ENCODE results near the gene MAP4K2.

The MAP4K2 gene

GRCh38 chr11:64758330-64759079 lies 44.5 kb downstream of the MAP4K2 start:
- in situ Hi-C loops (cut with HindIII; ENCODE audit: low sequenced_read_pairs) = no loop called here

DNA sequence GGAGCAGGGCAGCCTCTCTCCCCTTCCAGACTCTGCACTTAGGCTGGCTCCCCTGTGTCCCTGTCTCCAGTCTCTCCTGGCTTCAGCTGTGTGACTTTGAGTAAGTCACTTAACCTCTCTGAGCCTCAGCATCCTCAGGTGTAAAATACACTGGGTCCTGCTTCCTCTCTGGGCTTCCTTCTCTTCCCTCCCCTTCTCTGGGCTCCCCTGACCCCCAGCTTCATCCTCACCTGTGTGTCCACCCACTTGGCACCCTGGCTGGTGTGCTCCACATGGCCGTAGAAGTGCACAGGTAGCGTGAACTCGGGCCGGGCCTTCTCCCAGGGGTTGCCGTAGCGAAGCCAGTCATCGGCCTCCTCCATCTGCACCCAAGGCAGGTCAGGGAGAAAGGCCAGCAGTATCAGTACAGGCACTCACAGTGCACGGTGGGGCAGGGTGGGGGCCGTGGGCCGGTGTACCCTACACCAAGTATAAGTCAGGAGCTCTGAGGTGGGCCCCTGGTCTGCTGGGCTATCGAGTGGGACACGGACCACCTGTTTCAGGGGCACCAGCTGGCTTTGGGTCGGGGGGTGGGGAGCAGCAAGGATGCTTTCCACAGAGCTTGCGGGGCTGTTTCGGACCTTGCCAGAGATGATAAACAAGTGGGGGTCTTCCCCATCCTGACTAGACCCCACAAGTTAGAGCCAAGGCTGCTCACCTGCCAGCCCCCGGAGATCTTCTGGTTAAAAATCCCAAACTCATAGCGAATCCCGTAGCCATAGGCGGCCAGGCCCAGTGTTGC lies 45.3 kb downstream of the MAP4K2 start:
- in situ Hi-C loops (cut with HindIII; ENCODE audit: low sequenced_read_pairs) = no loop called here

DNA sequence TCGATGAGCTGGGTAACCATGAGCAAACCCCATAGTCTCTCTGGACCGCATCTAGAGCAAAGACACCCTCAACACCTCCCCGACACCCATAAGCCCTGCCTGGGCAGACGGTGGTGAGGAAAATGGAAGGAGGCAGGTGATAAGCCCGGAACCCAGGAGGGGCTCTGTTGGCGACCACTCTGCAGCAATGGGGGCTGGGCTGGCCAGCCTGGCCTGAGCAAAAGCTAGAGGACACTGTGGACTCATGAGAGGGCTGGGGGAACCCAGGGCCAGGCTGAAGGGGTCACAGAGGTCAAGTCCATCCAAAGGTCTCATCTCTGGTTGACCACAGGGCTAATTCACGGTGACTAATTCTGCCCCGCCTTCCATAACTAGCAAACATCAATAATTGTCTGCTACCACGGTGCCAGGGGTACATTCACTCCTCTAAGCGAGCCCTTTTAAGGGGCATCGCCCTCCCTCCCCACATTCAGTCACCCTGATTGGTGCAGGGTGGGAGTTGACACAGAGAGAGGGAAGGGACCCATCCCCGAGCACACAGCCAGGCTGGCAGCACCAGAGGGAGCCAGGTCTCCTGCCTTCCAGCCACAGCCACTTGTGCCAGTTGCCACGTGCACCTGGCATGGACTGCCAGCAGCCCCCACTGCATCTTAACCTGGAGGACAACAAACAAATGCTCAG lies 47.2 kb downstream of the MAP4K2 start:
- in situ Hi-C loops (cut with HindIII; ENCODE audit: low sequenced_read_pairs) = no loop called here

GRCh38 chr11:64754919-64755662 lies 47.9 kb downstream of the MAP4K2 start:
- in situ Hi-C loops (cut with HindIII; ENCODE audit: low sequenced_read_pairs) = no loop called here

DNA sequence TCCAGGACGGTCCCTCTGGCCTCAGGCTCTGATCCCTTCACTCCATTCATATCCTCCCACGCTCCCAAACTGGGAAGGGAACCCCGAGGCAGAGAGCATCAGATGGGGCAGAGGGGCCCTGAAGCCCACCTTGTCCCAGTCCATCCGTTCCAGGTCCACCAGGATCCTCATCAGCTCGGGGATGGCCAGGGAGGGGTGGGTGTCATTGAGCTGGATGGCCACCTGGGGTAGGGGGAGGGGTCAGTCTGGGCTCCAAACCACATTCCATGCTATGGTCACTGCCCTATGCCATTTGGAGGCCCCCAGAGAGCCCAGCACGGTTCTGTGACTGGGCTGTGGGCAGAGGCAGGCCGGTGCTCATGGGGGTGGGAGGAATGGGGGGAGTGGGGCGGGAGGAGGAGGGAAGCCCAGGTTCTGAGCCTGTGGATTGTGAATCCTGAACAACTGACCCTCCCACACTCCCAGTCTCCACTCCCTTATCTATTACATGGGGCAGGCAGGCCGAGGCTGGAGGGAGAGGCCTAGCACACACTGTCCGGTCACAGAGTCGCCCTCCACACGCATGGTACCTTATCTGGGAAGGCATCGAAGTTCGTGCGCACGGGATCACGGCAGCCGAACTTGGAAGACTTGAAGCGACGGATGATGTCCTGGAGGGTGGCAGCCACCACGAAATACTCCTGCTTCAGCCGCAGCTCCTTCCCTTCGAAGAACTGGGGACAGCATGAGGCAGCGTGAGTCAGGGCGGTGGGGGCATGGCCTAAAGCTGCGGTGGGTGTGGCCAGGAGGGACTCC lies 48.7 kb downstream of the MAP4K2 start:
- in situ Hi-C loops (cut with HindIII; ENCODE audit: low sequenced_read_pairs) = no loop called here

DNA sequence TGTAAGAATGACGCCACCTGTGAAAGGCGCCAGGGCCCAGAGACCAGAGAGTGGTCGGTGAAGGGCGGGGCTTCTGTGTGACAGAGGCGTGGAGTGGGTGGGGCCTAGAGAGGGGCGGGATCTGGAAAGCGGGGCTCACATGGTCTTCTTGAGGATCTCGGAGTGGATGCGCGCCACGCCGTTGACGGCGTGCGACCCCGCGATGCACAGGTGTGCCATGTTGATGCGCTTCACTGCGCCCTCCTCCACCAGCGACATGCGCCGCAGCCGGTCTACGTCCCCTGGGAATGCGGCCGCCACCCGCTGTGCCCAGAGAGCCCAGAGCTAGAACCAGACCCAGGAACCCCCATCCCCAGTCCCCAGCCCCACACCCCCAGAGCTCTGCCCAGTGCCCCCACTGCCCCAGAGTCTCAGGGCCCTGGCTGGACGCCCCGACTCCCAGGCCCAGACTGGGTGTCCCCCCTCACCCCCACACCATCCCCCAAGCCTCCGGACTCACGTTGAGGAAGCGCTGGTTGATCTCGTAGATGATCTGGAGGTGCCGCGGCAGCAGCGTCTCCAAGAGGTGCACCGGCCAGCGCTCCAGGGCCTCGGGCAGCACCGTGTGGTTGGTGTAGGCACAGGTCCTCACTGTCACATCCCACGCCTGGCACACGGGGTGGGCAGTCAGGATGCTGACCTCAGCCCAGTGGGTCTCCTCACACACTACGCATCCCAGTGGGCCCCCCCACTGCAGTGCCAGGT lies 49.5 kb downstream of the MAP4K2 start:
- in situ Hi-C loops (cut with HindIII; ENCODE audit: low sequenced_read_pairs) = no loop called here

DNA sequence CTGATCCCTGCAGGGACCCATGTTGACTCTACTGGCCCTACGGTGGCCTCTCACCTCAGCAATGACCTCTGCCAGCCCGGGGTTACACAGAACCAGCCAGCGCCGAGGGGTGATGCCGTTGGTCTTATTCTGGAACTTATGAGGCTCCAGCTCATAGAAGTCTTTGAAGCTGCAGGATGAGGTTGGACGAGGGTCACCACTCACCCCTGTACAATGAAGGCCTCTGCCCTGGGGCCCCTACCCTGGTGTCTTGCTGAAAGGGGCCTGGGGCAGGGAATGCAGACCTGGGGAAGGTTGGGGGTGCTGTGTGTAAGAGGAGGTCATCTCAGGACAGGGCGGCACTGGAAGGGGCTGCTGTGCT lies 50.0 kb downstream of the MAP4K2 start:
- in situ Hi-C loops (cut with HindIII; ENCODE audit: low sequenced_read_pairs) = no loop called here

DNA sequence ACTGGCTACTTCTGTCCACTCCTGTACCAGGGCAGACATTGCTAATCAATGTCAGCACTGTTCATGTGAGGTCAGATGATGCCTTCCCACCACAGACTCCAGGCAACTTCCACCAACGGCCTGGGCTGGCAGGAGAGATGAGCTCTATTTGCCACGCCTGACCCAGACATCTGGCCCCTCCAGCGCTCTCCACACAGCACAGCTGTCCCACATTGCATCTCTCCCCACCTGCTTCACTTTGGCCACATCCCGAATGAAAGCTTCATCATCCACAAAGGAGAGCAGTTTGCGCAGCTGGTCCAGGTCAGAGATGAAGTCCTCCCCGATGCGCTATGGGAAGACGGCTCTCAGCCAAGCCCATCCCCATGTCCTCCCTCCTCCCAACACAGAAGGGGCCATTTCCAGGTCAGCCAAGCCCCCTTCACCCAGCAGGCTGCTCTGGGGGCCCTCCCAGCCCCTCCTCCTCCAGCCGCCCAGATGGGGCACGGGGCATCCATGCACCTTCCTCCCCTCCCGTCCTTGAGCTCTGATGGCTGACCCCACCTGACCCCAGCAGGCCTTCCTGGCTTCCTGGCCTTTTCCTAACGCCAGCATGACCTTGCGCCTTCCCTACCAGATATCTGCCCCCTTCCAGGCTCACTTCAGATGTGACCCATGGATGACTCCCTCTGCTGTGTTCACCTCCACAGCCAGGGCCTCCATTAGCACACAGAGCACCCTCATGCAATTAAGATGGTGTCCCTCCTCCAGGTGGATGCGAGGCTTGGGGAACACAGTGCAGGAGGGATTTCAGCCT lies 50.6 kb downstream of the MAP4K2 start:
- in situ Hi-C loops (cut with HindIII; ENCODE audit: low sequenced_read_pairs) = no loop called here

DNA sequence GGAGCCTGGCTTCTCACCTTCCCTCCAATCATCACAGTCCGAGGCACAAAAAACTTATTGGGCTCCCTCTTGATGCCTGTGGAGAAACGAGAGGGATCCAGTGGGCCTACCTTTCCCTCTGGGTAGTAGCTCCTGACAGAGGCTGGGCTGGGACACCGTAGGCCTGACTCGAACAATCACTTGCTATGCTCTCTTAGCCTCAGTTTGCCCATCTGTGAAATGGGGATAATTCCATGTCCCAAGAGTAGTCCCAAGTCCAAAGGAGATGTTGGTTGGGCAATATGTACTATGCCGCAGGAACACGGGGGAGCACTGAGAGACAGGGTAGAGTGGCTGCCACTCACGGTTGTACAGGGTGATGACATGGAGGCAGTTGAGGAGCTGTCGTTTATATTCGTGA lies 51.4 kb downstream of the MAP4K2 start:
- in situ Hi-C loops (cut with HindIII; ENCODE audit: low sequenced_read_pairs) = no loop called here

DNA sequence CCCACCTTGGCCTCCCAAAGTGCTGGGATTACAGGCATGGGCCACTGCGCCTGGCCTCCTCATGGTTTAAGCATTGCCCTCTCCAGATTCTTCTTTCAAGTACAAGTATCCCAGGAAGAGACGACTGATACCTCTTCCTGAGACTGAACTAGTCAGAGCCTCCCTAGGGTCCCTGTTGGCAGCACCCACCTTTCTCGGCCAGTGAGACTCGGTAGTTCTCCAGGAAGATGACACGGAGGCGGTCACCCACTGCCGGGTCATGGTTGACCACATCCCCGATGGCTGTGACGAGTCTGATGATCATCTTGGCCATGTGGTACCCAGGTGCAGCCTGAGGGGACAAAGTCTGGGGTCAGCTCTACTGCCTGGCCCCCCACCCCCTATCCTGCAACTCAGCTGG lies 51.9 kb downstream of the MAP4K2 start:
- in situ Hi-C loops (cut with HindIII; ENCODE audit: low sequenced_read_pairs) = no loop called here

GRCh38 chr11:64750361-64751054 lies 52.5 kb downstream of the MAP4K2 start:
- in situ Hi-C loops (cut with HindIII; ENCODE audit: low sequenced_read_pairs) = no loop called here

DNA sequence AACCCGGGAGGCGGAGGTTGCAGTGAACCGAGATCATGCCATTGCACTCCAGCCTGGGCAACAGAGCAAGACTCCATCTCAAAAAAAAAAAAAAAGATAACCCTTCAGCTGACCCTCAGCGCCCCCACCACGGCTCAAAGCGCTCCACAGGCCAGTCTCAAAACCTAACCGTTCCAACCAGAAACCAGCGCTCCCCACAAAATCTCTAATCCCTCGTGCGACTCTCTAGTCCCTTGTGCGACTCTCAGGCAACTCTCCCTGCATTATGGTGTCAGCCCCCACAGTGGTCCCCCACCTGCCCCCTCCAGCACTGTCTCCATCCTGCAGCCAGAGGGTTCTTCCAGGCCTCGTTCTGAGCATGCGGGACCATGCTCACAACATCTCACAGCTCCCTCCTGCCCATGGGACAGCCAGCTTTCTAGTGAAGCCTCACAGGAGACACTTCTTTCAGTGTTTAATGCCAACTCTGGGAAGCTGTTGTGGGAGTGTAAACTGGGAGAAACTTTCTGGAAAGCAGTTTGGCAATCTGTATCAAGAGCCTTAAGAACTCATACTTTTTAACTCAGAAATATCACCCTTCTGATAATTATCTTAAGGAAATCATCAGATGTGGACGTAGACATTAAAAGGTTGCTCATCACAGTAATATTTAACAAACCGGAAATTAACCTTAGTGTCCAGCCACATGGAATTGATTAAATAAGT lies 54.9 kb downstream of the MAP4K2 start:
- in situ Hi-C loops (cut with HindIII; ENCODE audit: low sequenced_read_pairs) = no loop called here

- in situ Hi-C loops (cut with HindIII; ENCODE audit: low sequenced_read_pairs) = no loop called here
Measured at GRCh38 chr11:64746486-64746885, 56.5 kb downstream of the MAP4K2 start.

GRCh38 chr11:64745521-64746328 lies 57.3 kb downstream of the MAP4K2 start:
- in situ Hi-C loops (cut with HindIII; ENCODE audit: low sequenced_read_pairs) = no loop called here

DNA sequence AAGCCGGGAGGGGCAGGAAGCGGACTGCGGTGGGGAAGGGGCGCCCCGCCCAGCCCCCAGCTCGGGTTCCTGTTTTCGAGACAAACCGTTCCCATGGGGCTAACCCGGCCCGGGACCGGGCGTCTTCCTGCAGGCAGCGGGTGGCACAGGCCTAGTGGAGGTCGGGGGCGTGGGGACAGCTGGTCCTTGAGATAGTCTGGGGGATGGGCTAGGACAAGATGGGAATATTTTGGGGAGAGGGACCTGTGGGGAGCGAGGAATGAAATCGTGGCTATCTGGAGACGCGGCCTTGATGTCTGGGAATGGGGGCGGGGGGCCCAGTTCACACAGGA lies 57.9 kb downstream of the MAP4K2 start:
- in situ Hi-C loops (cut with HindIII; ENCODE audit: low sequenced_read_pairs) = no loop called here

DNA sequence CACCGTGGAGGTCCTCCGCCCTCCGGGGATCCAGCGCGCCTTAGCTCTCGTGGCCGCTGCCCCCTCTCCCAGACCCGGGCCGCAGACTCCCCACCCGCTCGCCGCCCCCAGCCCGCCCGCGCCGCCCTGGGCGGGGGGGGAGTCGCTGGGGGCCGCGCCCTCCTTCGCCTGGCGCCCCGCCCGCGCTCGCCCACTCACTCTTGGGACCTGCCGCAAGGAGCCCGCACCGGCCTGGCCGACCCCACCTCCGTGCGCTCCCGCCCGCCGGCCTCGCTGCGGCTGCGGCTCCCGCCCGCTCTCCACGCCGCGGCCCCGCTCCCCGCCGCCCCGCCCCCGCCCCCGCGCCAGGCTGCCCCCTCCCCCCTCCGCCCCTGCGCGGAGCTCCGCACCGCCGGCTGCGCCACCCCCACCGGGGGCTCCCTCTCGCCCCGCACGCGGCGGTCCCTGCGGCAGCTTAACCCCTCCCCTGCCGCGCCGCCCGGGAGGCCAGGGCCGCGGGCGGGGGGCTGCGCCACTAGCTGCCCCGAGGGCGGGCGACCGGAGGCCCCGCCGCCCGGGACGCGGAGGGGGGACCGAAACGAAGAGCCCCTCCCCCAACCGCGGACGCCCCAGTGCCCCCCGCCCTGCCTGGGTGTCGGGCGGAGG lies 58.3 kb downstream of the MAP4K2 start:
- in situ Hi-C loops (cut with HindIII; ENCODE audit: low sequenced_read_pairs) = no loop called here
